NCI-H128 (cell line): ENCODE data around the gene BTD.

Experiments
- DNase-seq: peaks from one replicate; lab custom pipeline; 2025; ENCODE audit not compliant: unreplicated experiment; lab: John Stamatoyannopoulos, UW

Gene BTD

DNA sequence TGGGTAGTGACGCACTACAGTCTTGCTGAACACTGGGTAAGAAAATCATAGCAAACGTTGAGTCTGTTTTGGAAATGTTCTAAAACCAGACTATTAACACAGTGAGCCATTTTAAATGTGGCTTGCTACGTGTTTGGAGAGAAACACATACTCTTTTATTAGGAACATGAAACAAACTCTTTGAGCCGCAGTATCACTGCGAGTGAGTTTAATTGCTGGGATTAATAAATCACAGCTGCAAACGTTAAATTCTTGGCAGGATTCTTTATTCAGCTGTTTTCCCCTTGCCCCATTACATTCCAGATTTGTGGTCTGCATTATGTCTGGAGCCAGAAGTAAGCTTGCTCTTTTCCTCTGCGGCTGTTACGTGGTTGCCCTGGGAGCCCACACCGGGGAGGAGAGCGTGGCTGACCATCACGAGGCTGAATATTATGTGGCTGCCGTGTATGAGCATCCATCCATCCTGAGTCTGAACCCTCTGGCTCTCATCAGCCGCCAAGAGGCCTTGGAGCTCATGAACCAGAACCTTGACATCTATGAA is 33.6 kb downstream of the BTD start:
- DNase-seq, result no peak

GRCh38 chr3:15636028-15636709 is 34.6 kb downstream of the BTD start:
- no peak for DNase-seq

DNA sequence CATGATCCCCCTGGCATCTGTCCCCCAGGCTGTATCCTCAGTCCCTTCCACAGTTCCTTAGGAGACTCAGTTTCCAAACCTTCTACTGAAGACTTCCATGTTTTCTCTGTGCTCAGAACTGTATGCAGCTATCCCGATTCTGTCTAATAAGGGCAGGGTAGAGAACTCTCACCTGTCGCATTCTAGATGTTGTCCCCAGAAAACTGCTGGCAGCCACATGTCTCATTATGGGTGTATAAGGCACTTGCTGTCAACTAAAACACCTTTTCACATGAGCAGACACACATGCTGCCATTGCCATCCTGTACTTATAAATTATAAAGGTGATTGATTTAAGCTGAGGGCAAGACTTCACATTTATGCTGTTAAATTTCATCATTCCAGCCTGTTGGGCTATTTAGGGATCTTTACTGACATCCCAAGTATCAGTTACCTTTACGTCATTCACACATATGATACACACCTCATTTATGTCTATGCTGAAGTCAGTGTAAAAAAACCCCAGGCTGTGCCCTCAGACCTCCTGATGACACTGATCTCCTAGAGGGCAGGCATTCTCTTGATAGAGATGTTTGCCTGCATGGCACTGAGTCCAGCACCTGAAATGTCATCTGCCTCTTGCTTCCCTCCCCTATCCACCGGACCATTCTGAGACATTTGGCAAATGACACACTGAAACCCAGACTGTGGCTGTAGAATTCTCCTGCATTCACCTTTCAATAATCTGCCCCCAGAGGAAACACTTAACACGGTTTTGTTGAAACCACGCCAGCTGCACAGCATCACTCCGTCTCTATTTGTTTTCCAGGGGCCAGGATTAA is 35.8 kb downstream of the BTD start:
- DNase-seq, result no peak

- DNase-seq, result no peak
Observed at GRCh38 chr3:15638193-15638890, 36.8 kb downstream of the BTD start.

- no peak for DNase-seq
Observed at GRCh38 chr3:15638891-15639262, 37.3 kb downstream of the BTD start.

- DNase-seq, result no peak
Observed at GRCh38 chr3:15645246-15645645, 43.7 kb downstream of the BTD start.

GRCh38 chr3:15645740-15646501 is 44.4 kb downstream of the BTD start:
- no peak for DNase-seq

- DNase-seq, result no peak
Observed at GRCh38 chr3:15646851-15647511, 45.4 kb downstream of the BTD start.

DNA sequence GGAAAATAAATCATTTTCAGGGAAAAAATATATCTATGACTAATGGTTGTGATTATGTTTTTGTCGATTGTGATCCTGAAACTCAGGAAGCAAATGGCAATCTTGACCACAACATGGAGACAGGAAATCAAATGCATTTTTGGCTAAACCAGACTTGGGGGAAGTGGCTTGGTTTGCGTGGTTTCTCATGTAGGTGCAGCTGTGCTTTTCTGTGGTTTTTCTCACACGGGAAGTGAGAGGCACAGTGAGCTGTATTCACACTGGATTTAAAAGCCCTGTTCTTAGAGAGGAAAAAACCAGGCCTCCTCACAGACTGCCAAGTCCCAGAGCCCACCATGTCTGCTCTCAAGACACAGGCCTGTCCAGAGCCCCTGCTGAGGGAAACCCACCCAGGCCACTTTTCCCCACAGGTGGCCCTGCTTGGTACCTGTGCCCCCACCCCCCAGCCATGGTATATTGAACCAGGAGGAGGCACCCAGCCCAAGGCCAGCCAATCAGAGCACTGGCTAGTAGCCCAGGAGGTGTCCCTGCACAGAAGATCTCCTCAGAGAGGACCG is 46.1 kb downstream of the BTD start:
- DNase-seq, result no peak

DNA sequence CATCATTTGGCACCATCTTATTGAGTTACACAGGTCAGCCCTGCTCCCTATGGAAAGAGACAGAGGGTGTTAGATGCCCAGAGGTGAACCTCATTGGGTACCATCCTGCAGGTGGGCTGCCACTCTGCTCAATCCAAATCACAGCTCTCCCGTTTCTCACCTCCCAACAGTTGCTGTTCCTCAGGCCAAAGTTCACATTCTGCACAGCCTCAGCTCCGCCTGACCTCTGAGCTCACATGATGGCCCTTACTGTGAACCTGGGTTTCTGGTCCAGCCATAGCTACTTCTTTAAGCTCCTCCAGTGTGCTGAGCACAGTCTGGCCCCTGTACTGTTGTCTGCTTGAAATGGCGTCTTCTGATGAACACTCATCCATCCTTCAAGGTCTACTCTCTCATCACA is 47.8 kb downstream of the BTD start:
- DNase-seq, result no peak

DNA sequence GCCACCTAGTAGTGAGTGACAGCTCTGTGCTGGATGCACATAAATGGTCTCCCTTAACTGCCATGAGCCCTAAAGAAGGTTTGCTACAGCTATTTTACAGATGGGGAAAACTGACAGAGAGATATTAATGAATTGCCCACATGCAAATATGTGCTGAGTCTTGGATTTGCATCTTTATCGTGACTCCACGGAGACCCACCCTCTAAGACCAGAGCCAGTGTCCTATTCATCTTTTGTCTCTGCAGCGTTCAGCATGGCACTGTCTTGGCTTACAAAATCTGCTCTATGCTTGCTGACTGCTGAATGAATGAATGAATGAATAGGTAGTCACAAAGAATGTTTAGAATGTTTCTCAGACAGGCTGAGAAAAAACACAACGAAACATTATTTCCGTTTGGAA is 48.3 kb downstream of the BTD start:
- DNase-seq, result no peak

- DNase-seq, result no peak
Observed at GRCh38 chr3:15651396-15651795, 49.9 kb downstream of the BTD start.

DNA sequence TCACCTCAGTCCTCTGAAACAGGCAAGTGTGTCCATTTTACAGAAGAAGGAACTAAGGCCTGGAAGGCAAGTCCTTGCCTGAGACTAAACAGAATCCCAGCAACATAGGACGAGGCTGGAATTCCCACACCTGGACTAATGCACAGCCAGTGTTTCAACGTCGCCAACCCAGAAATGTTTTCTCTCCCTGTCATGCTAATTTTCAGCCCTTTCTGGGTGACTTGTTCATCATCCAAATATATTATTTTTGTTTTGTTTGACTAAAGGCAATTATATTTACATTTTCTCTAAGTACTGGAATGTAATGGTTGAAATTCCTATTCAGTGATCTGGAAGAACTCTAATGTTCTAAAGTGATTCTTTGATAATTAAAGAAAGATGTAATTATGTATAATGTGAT is 51.8 kb downstream of the BTD start:
- no peak for DNase-seq

DNA sequence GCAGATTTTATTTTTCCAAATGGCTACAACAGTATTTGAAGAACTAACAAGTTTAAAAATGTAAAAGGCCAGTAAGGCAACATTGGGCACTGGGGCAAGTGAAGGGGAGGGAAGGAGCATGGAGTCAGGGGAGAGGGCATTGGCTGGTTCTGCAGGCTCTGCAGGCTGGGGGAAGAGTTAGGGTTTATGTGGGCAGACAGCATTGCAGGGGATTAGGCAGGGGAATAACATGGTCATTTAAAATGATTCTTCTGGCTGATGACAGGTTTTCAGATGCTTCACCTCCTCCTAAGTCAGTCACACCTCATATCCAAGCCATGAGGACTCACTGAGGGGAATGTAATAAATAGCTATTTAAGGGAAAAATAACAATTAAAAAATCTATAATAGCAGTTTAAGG is 52.6 kb downstream of the BTD start:
- DNase-seq, result no peak

DNA sequence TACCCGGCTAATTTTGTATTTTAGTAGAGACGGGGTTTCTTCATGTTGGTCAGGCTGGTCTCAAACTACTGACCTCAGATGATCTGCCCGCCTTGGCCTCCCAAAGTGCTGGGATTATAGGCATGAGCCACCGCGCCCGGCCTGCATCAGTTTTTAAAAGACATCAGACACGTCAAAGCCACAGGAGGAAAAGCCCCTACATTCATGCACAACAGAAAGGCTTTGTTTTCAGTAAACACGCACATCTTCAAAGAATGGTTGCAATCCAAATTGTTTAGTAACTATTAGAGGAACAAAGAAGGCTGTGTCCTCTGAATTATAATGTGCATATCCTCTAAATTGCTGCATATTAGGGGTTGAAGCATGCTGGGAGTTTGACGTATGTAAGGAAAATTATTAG is 53.3 kb downstream of the BTD start:
- DNase-seq, result no peak

DNA sequence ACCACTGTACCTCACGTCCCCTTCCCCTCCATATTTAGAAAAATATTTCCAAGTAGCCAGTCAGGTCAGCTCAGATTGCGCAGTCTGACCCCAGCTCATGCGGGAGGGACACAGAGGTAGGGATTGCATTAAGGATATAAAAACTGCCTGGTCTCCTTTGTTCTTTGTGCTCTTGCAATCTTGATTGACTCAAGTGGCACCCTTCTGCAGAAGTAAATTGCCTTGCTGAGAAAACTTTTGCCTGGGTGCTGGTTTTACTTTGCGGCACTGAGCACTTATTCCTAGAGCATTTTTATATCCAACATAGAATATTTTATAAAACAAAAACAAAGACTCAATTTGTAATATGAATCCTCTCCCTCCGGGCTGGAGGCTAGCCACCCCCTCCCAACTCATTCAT is 54.8 kb downstream of the BTD start:
- no peak for DNase-seq

GRCh38 chr3:15657016-15657415 is 55.5 kb downstream of the BTD start:
- DNase-seq, result no peak

- no peak for DNase-seq
Observed at GRCh38 chr3:15659254-15659975, 57.9 kb downstream of the BTD start.

DNA sequence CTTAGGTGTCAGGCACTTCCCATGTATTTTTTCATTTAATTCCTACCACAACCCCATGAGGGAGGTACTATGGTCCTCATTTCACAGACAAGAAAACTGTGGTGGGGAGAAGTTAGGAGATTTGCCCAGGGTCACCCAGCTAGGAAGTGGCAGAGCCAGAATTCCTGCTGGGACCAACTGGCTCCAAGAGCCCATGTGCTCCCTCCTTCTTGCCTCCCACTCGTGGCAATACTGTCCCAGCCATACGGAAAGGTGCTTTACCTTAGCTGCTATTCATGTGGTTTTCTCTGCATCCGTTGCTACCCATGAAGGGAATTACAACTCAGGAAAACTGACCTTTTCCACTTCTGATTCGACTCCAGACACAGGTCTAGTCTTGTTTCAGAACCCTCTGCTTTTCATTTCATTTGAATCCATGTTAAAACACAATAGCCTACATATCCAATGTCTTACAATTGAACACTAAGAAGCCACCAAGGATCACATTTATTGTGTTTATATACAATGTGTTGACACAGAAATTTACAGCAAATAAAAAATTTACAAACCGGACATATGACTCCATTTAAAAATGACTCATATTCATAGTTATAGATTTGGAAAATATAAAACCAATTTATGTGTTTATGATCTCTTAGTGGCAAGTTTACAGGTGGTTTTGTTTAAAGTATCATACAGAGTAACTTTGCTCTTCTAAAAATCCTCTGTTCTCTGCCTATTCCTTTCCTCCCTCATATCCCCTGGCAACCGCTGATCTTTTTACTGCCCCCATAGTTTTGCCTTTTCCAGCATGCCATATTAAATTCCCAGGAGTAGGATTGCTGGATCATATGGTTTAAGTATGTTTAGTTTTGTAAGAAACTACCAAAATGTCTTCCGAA is 58.8 kb downstream of the BTD start:
- DNase-seq, result no peak
